Panc1 (cell line): ENCODE measurements around the gene PAK1. TPM values are rescaled to one million over a fixed set of nuclear protein-coding genes. Genes with fewer than 3 reads are reported as not detected.

Source experiments
- ATAC-seq: fragments of 200-7000 bp; cut with Tn5 transposase; 2 replicates; pipeline ENCODE4 v1.9.1; 2020; ENCODE audit warnings: mild to moderate bottlenecking, moderate library complexity
- BruUV-seq: library from RNA; stranded (reverse); fragments of 400-500 nt; replicated peaks from 2 replicates; lab custom pipeline; 2021; lab: Mats Ljungman, UMichigan
- CTCF ChIA-PET: fragments of 300-600 bp; sonication (Branson Sonifier 250); formaldehyde crosslinking; loops from one replicate; lab custom pipeline; 2022; ENCODE audit warnings: antibody characterized with exemption; lab: Charles Lee
- POLR2A ChIA-PET: fragments of 300-600 bp; sonication (Branson Sonifier 250); formaldehyde crosslinking; loops from one replicate; lab custom pipeline; 2022; ENCODE audit warnings: antibody characterized with exemption; lab: Charles Lee
- DNase-seq: peaks from one replicate; pipeline ENCODE4 v3.0.0-alpha.2; 2010; ENCODE audit warnings: low read depth, low spot score
- H3K27ac ChIP-seq: 2 replicates; pipeline ENCODE4 v1.5.1; 2011; ENCODE audit warnings: mild to moderate bottlenecking, low read length, inconsistent platforms
- H3K27me3 ChIP-seq: fragments of 200-500 bp; sonication (Bioruptor generic); 2 replicates; pipeline ENCODE4 v1.6.0; 2014; ENCODE audit warnings: low read length, inconsistent platforms; ENCODE audit not compliant: control insufficient read depth, insufficient read depth
- H3K36me3 ChIP-seq: fragments of 200-500 bp; sonication (Bioruptor generic); 2 replicates; pipeline ENCODE4 v1.5.1; 2014; ENCODE audit warnings: inconsistent platforms, mild to moderate bottlenecking, low read length, moderate library complexity; ENCODE audit not compliant: control insufficient read depth, insufficient read depth
- H3K4me1 ChIP-seq: 2 replicates; pipeline ENCODE4 v1.5.1; 2011; ENCODE audit warnings: inconsistent platforms, mild to moderate bottlenecking, low read length, moderate library complexity; ENCODE audit not compliant: control insufficient read depth, insufficient read depth
- H3K4me3 ChIP-seq, 2 experiments: 2 replicates each; pipeline ENCODE4 v1.5.1; 2011 to 2012; ENCODE audit warnings: low read depth in 2 of 2, low read length in 2 of 2, mild to moderate bottlenecking in 2 of 2, inconsistent platforms in 1 of 2, moderate library complexity in 1 of 2
- H3K9me3 ChIP-seq: fragments of 200-500 bp; sonication (Bioruptor generic); 2 replicates; pipeline ENCODE4 v1.5.1; 2014; ENCODE audit warnings: low read depth, mild to moderate bottlenecking, inconsistent platforms, low read length, moderate library complexity; ENCODE audit not compliant: control insufficient read depth, insufficient read depth
- CTCF ChIP-seq: fragments of 450-650 bp; IDR thresholded peaks from 2 replicates; pipeline ENCODE4 v1.5.1; 2017; ENCODE audit warnings: mild to moderate bottlenecking
- POLR2AphosphoS5 ChIP-seq: IDR thresholded peaks from 2 replicates; pipeline ENCODE4 v1.6.1; 2012; ENCODE audit warnings: mild to moderate bottlenecking, low read depth, low read length, moderate library complexity
- SIN3A ChIP-seq: IDR thresholded peaks from 2 replicates; pipeline ENCODE4 v1.6.1; 2012; ENCODE audit warnings: low read depth, mild to moderate bottlenecking, low read length, moderate library complexity, borderline replicate concordance; ENCODE audit not compliant: insufficient read depth
- TCF7L2 ChIP-seq: IDR thresholded peaks from 2 replicates; pipeline ENCODE4 v1.6.1; 2011; ENCODE audit warnings: mild to moderate bottlenecking, low read depth, low read length, inconsistent platforms
- in situ Hi-C: cut with HindIII; loops from 2 replicates; pipeline ENCODE4 v1.10.0; 2016; ENCODE audit warnings: low sequenced_read_pairs, low pct_unique_long_range_greater_than_20kb
- intact Hi-C: fragments of 100-400 bp; cut with micrococcal nuclease; formaldehyde crosslinking; loops from one replicate; pipeline ENCODE4 v1.10.0; 2022; ENCODE audit not compliant: unreplicated experiment
- total RNA-seq: library from RNA; stranded (reverse); gene quantifications from one replicate; pipeline ENCODE4 v1.2.1, GENCODE V29; 2021; ENCODE audit not compliant: unreplicated experiment
- TF ChIP-seq, protein P1 (sequence below), 2 experiments: IDR thresholded peaks; 2 replicates each; pipeline ENCODE4 v1.6.1; 2011 to 2012; ENCODE audit warnings: low read depth in 2 of 2, control low read depth in 1 of 2, low read length in 1 of 2, mild to moderate bottlenecking in 1 of 2, moderate library complexity in 1 of 2; ENCODE audit not compliant: insufficient read depth in 1 of 2

PAK1 gene
- total RNA-seq, 1 experiment from 2014 or later, result 38.2 TPM

- Histone ChIP-seq H3K9me3 (no peaks in the 10 kb centered on the region), H3K4me1 (no peaks in the 10 kb centered on the region), H3K36me3 (no peaks in the 10 kb centered on the region), H3K4me3 (no peak overlapping the region), H3K27ac (no peak overlapping the region), H3K27me3 (peaks cover 5% of the 10 kb centered on the region)
- TF ChIP-seq, protein P1, sequence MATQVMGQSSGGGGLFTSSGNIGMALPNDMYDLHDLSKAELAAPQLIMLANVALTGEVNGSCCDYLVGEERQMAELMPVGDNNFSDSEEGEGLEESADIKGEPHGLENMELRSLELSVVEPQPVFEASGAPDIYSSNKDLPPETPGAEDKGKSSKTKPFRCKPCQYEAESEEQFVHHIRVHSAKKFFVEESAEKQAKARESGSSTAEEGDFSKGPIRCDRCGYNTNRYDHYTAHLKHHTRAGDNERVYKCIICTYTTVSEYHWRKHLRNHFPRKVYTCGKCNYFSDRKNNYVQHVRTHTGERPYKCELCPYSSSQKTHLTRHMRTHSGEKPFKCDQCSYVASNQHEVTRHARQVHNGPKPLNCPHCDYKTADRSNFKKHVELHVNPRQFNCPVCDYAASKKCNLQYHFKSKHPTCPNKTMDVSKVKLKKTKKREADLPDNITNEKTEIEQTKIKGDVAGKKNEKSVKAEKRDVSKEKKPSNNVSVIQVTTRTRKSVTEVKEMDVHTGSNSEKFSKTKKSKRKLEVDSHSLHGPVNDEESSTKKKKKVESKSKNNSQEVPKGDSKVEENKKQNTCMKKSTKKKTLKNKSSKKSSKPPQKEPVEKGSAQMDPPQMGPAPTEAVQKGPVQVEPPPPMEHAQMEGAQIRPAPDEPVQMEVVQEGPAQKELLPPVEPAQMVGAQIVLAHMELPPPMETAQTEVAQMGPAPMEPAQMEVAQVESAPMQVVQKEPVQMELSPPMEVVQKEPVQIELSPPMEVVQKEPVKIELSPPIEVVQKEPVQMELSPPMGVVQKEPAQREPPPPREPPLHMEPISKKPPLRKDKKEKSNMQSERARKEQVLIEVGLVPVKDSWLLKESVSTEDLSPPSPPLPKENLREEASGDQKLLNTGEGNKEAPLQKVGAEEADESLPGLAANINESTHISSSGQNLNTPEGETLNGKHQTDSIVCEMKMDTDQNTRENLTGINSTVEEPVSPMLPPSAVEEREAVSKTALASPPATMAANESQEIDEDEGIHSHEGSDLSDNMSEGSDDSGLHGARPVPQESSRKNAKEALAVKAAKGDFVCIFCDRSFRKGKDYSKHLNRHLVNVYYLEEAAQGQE (IDR thresholded peaks at IDR 0.05; ENCODE audit: insufficient read depth in 1 of 2, low read depth in 2 of 2, low read length in 1 of 2), result no peak
- no peak for TF ChIP-seq CTCF
- ChIA-PET CTCF (no interaction called here), POLR2A (no interaction called here)
- in situ Hi-C loops (no loop called here), intact Hi-C loops (no loop called here)
- no TSS peak for BruUV-seq
- ATAC-seq (no peak), DNase-seq (no peak)
Observed at GRCh38 chr11:77506857-77507256, 33.0 kb upstream of the PAK1 start.

DNA sequence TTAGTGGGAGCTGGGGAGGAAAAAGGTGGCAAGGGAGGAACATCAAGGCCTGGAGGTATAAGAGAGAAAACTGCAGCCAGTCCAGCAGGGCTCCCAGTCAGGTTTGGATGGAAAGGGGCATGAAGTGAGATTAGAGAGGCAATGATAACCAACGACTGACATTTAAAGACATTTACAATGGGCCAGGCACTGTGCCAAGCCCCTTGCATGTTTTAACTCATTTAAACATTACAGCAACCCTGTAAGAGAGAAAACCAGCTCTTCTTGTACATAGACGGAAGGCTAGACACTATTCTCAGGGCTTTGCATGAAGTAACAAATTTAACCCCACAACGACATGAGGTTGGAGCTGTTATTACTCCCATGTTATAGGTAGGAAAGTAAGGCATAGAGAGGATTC, 32.1 kb upstream of the PAK1 start:
- TF ChIP-seq CTCF (no peak), TCF7L2 (no peak), SIN3A (no peak), POLR2AphosphoS5 (no peak)
- TF ChIP-seq, protein P1 (IDR thresholded peaks at IDR 0.05; ENCODE audit: insufficient read depth in 1 of 2, low read depth in 2 of 2, low read length in 1 of 2), result no peak
- Histone ChIP-seq H3K36me3 (no peaks in the 10 kb centered on the region), H3K27ac (no peak overlapping the region), H3K9me3 (no peaks in the 10 kb centered on the region), H3K27me3 (peaks cover 4% of the 10 kb centered on the region; the same call in 1 of the 2 replicates), H3K4me3 (no peak overlapping the region), H3K4me1 (no peaks in the 10 kb centered on the region)
- ATAC-seq (no peak), DNase-seq (no peak)
- CTCF ChIA-PET, result no interaction called here
- in situ Hi-C loops, result no loop called here
- intact Hi-C loops, result no loop called here
- POLR2A ChIA-PET, result no interaction called here
- BruUV-seq, result no TSS peak
